ENCODE results near the gene PDE8A.

The PDE8A gene

GRCh38 chr15:85064710-85065109 lies 83.1 kb downstream of the PDE8A start:
- no peak for TF ChIP-seq CTCF (IDR thresholded peaks at IDR 0.05)

GRCh38 chr15:85071061-85071460 lies 89.4 kb downstream of the PDE8A start:
- no peak for TF ChIP-seq CTCF (IDR thresholded peaks at IDR 0.05)

- no peak for TF ChIP-seq CTCF (IDR thresholded peaks at IDR 0.05)
Measured at GRCh38 chr15:85071504-85071903, 89.8 kb downstream of the PDE8A start.

GRCh38 chr15:85072917-85073316 lies 91.3 kb downstream of the PDE8A start:
- TF ChIP-seq CTCF (IDR thresholded peaks at IDR 0.05), result no peak

- TF ChIP-seq CTCF (IDR thresholded peaks at IDR 0.05), result no peak
Measured at GRCh38 chr15:85073556-85074194, 92.0 kb downstream of the PDE8A start.

GRCh38 chr15:85086855-85087254 lies 105.2 kb downstream of the PDE8A start:
- TF ChIP-seq CTCF (IDR thresholded peaks at IDR 0.05), result no peak

GRCh38 chr15:85088300-85088699 lies 106.6 kb downstream of the PDE8A start:
- no peak for TF ChIP-seq CTCF (IDR thresholded peaks at IDR 0.05)
